Activated CD8-positive, alpha-beta T cell treated with anti-CD3 and anti-CD28 coated beads for 36 hours (primary cell): ENCODE data around the gene TXNDC17. TPM values are rescaled to one million over a fixed set of nuclear protein-coding genes. Genes with fewer than 3 reads are reported as not detected.
"Not testable (repeated sequence)": the region's sequence is repeated elsewhere in the genome, so short reads cannot be mapped to it uniquely, and the experiment has no call there.

Experiments
- ATAC-seq: fragments of 200-7000 bp; cut with Tn5 transposase; one replicate; pipeline ENCODE4 v1.10.0; 2021; ENCODE audit warnings: mild to moderate bottlenecking, moderate library complexity
- CTCF ChIA-PET: fragments of 350-600 bp; sonication (Branson Sonifier 250); formaldehyde crosslinking; loops from one replicate; lab custom pipeline; 2021; ENCODE audit warnings: antibody characterized with exemption; lab: Charles Lee
- POLR2A ChIA-PET: fragments of 350-600 bp; sonication (Branson Sonifier 250); formaldehyde crosslinking; loops from one replicate; lab custom pipeline; 2021; ENCODE audit warnings: antibody characterized with exemption; lab: Charles Lee
- DNase-seq: peaks from one replicate; pipeline ENCODE4 v3.0.0-alpha.2; 2020
- H3K27ac Mint-ChIP-seq: one replicate; pipeline ENCODE4 v1.8.0; 2021; ENCODE audit warnings: mild to moderate bottlenecking, mixed read lengths
- H3K27me3 Mint-ChIP-seq: one replicate; pipeline ENCODE4 v1.8.0; 2021; ENCODE audit warnings: mixed read lengths
- H3K36me3 Mint-ChIP-seq: one replicate; pipeline ENCODE4 v1.8.0; 2021; ENCODE audit warnings: low read depth, mixed read lengths
- H3K4me1 Mint-ChIP-seq: one replicate; pipeline ENCODE4 v1.8.0; 2021; ENCODE audit warnings: low read depth, mixed read lengths
- H3K4me3 Mint-ChIP-seq: one replicate; pipeline ENCODE4 v1.8.0; 2021; ENCODE audit warnings: mild to moderate bottlenecking, moderate library complexity, mixed read lengths
- H3K9me3 Mint-ChIP-seq: one replicate; pipeline ENCODE4 v1.8.0; 2021; ENCODE audit warnings: mixed read lengths
- CTCF ChIP-seq: fragments of 200-600 bp; IDR thresholded peaks from one replicate; pipeline ENCODE4 v1.8.0; 2022; ENCODE audit warnings: antibody characterized with exemption, mild to moderate bottlenecking
- intact Hi-C: fragments of 100-400 bp; cut with micrococcal nuclease; formaldehyde crosslinking; loops from one replicate; pipeline ENCODE4 v1.10.0; 2022
- total RNA-seq, 2 experiments: library from RNA; stranded (reverse); gene quantifications; one replicate each; pipeline ENCODE4 v1.2.3, GENCODE V29; 2021

The TXNDC17 gene
- total RNA-seq, 2 experiments from 2014 or later: 100.0 to 103 TPM

DNA sequence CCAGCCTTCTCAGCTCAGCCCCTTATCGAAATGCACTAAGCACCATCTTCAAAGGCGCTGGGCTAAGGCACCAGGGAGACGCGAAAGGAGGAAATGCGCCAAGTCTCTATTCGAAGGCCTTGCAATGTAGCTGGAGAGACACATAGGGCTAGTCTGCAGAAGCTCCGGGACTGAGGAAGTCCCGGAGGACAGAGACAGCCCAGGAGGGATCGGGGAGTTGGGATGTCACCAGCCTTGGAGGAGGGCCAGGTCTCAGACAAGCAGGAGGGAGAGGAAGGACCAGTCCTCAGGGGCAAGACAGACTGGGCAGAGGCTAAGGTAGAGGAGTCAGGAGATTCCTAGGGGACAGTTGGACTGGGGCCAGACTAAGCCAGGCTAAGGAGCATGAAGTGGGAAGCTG is 19.2 kb downstream of the TXNDC17 start:
- intact Hi-C loops: no loop called here
- CTCF ChIA-PET: interaction anchor here (1.0 to 1.4 kb wide), 3 partner anchors 25 to 234 kb away, joined by 3 read pairs; no protein-coding TSS in a partner anchor
- ATAC-seq (no peak), DNase-seq (no peak)
- POLR2A ChIA-PET: interaction anchor here (0.6 to 1.5 kb wide), 3 partner anchors 9 to 96 kb away, joined by 3 to 4 read pairs (median 3); partner anchors contain the start of genes C17orf100, MED31 and XAF1
- H3K27ac Mint-ChIP-seq: no peak overlapping the region
- H3K4me3 Mint-ChIP-seq: no peak overlapping the region
- peaks cover 36% of the 10 kb centered on the region for H3K4me1 Mint-ChIP-seq
- H3K36me3 Mint-ChIP-seq: no peaks in the 10 kb centered on the region
- peaks cover 6% of the 10 kb centered on the region for H3K27me3 Mint-ChIP-seq
- no peaks in the 10 kb centered on the region for H3K9me3 Mint-ChIP-seq
- TF ChIP-seq CTCF: no peak

DNA sequence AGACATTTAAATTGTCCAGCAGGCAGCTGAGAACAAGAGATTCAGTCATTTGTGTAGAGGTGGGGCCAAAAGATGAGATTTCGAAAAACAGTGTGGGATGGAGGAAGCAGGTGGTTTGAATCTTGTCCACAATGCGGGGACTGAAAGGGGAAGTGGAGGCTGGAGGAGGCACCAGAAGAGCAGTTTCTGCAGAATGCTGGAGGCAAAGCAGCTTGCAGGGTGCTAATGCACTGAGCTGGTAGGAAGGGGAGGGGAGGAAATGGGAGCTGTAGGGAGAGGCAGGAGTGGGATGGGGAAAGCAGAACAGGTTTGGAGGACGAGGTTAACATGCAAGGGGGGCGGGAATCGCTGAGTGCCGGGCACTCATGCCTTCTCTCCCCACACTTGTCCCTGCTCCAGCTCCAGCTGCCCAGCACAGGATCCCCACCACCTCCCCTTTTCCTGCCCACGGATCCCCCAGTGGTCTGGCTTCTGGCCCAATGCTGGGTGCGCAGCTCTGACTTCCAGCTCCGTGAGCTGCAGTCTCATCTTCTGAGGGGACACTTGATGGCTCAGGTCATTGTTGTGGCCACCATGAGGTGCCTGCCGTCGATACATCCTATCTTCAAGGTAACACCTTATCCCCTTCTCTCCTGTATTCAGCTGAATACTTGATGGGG is 20.1 kb downstream of the TXNDC17 start:
- intact Hi-C loops: no loop called here
- POLR2A ChIA-PET: interaction anchor here (1.0 to 1.5 kb wide), 3 partner anchors 10 to 52 kb away, joined by 3 to 4 read pairs (median 3); partner anchors contain the start of genes C17orf100 and MED31

GRCh38 chr17:6661464-6661848 is 20.6 kb downstream of the TXNDC17 start:
- DNase-seq: no peak
- Mint-ChIP-seq H3K4me3 (no peak overlapping the region), H3K9me3 (no peaks in the 10 kb centered on the region), H3K4me1 (peaks cover 32% of the 10 kb centered on the region), H3K27ac (no peak overlapping the region), H3K27me3 (no peaks in the 10 kb centered on the region), H3K36me3 (no peaks in the 10 kb centered on the region)
- ATAC-seq: no peak
- POLR2A ChIA-PET: interaction anchor here (1.0 kb wide), 1 partner anchor 51 kb away, joined by 3 read pairs; no protein-coding TSS in a partner anchor
- CTCF ChIA-PET: no interaction called here
- intact Hi-C loops: no loop called here
- TF ChIP-seq CTCF: no peak

More for the DNA sequence above, 20.1 kb downstream of the TXNDC17 start:
- Mint-ChIP-seq H3K4me1 (peaks cover 30% of the 10 kb centered on the region), H3K27me3 (no peaks in the 10 kb centered on the region), H3K4me3 (no peak overlapping the region), H3K9me3 (no peaks in the 10 kb centered on the region), H3K27ac (no peak overlapping the region), H3K36me3 (no peaks in the 10 kb centered on the region)
- DNase-seq: peak; percentile 37
- no peak for TF ChIP-seq CTCF
- CTCF ChIA-PET: interaction anchor here (1.4 kb wide), 1 partner anchor 183 kb away, joined by 3 read pairs; no protein-coding TSS in a partner anchor
- ATAC-seq: peak; percentile 41

GRCh38 chr17:6663200-6663599 is 22.3 kb downstream of the TXNDC17 start:
- H3K27me3 Mint-ChIP-seq, H3K4me3 Mint-ChIP-seq, intact Hi-C loops, DNase-seq, H3K9me3 Mint-ChIP-seq, H3K27ac Mint-ChIP-seq, ATAC-seq, POLR2A ChIA-PET, H3K36me3 Mint-ChIP-seq: not testable (repeated sequence)
- CTCF ChIA-PET: interaction anchor here (1.0 kb wide), 1 partner anchor 14 kb away, joined by 3 read pairs; no protein-coding TSS in a partner anchor
- peaks cover 33% of the 10 kb centered on the region for H3K4me1 Mint-ChIP-seq

GRCh38 chr17:6666077-6666521 is 25.2 kb downstream of the TXNDC17 start:
- Mint-ChIP-seq H3K36me3 (no peaks in the 10 kb centered on the region), H3K27me3 (no peaks in the 10 kb centered on the region), H3K27ac (no peak overlapping the region), H3K4me1 (peaks cover 20% of the 10 kb centered on the region), H3K4me3 (no peak overlapping the region), H3K9me3 (no peaks in the 10 kb centered on the region)
- peak; percentile 93 for TF ChIP-seq CTCF
- intact Hi-C loops: no loop called here
- DNase-seq (peak; percentile 63), ATAC-seq (peak; percentile 81)
- CTCF ChIA-PET: interaction anchor here (0.7 to 3.2 kb wide), 17 partner anchors 9 to 378 kb away, joined by 3 to 18 read pairs (median 5); partner anchors contain the start of genes C17orf100, MED31, SLC16A11 and TEKT1
- POLR2A ChIA-PET: interaction anchor here (1.1 kb wide), 1 partner anchor 15 kb away, joined by 3 read pairs; the partner anchor contains the start of genes C17orf100 and MED31
